ENCODE results near the gene BCAR1. TPM values are rescaled to one million over a fixed set of nuclear protein-coding genes. Genes with fewer than 3 reads are reported as not detected.

Gene BCAR1
- total and polyA plus RNA-seq, 2 experiments from 2014 or later = 37.9 to 140 TPM

GRCh38 chr16:75258807-75259141, 7.3 kb upstream of the BCAR1 start (continued):
- TF ChIP-seq STAT1 (IDR thresholded peaks at IDR 0.05; ENCODE audit: unreplicated experiment) (no peak), JUNB (IDR thresholded peaks at IDR 0.05; ENCODE audit: unreplicated experiment) (no peak), EZH2 (IDR thresholded peaks at IDR 0.05; ENCODE audit: low read depth, unreplicated experiment) (no peak), ETS1 (IDR thresholded peaks at IDR 0.05) (no peak), POLR2AphosphoS5 (IDR thresholded peaks at IDR 0.05; ENCODE audit: low read depth) (no peak), CTCF (conservative IDR thresholded peaks at IDR 0.05; ENCODE audit: low read depth in 2 of 2) (no peak), EZH2phosphoT487 (IDR thresholded peaks at IDR 0.05; ENCODE audit: unreplicated experiment) (no peak), CREB1 (CRISPR knock-in tag; IDR thresholded peaks at IDR 0.05; ENCODE audit: low read depth) (no peak), NANOG (IDR thresholded peaks at IDR 0.05; ENCODE audit: borderline replicate concordance) (no peak)

GRCh38 chr16:75257886-75258806, 6.7 kb upstream of the BCAR1 start:
- peaks cover 81% of the 10 kb centered on the region for H3K4me1 Mint-ChIP-seq
- H3K27me3 ChIP-seq (ENCODE audit: insufficient read depth) = no peaks in the 10 kb centered on the region
- no peaks in the 10 kb centered on the region for H3K9me2 ChIP-seq (ENCODE audit: insufficient read depth)
- H2AFZ ChIP-seq = no peak overlapping the region
- H3K27ac ChIP-seq (ENCODE audit: low read depth) = peak overlapping the region; percentile 100; the same call in 1 of the 2 replicates
- H3K36me3 Mint-ChIP-seq (ENCODE audit: low read depth) = peaks cover 4% of the 10 kb centered on the region; the same call in 1 of the 3 replicates
- peaks cover 73% of the 10 kb centered on the region for H3K4me1 ChIP-seq (ENCODE audit: insufficient read depth)
- no peaks in the 10 kb centered on the region for H3K36me3 ChIP-seq (ENCODE audit: insufficient read depth)
- peaks cover 13% of the 10 kb centered on the region for H3K27me3 Mint-ChIP-seq (ENCODE audit: insufficient read depth, low read depth, poor library complexity)
- H3K4me3 Mint-ChIP-seq = no peak overlapping the region; the same call in 2 of the 3 replicates
- no peaks in the 10 kb centered on the region for H3K9me3 Mint-ChIP-seq
- H3K27ac Mint-ChIP-seq = peak overlapping the region; percentile 64
- peak overlapping the region; percentile 45; the same call in 1 of the 2 replicates for H3K4me2 ChIP-seq
- peaks cover 89% of the 10 kb centered on the region for H3K79me2 ChIP-seq (replicated peaks; ENCODE audit: insufficient read depth)
- H3K4me3 ChIP-seq = no peak overlapping the region; the same call in 1 of the 2 replicates
- H4K20me1 ChIP-seq (replicated peaks; ENCODE audit: insufficient read depth) = peaks cover 32% of the 10 kb centered on the region
- ATAC-seq (no peak), DNase-seq (ENCODE audit: low spot score) (no peak)
- peaks cover 20% of the 10 kb centered on the region for H3F3A ChIP-seq (replicated peaks; ENCODE audit: low read depth)
- TF ChIP-seq EZH2phosphoT487 (IDR thresholded peaks at IDR 0.05; ENCODE audit: unreplicated experiment) (no peak), NANOG (IDR thresholded peaks at IDR 0.05; ENCODE audit: borderline replicate concordance) (no peak), REST (IDR thresholded peaks at IDR 0.05; ENCODE audit: unreplicated experiment) (no peak), ZNF331 (CRISPR knock-in tag; IDR thresholded peaks at IDR 0.05; ENCODE audit: low read depth) (no peak), CREB1 (CRISPR knock-in tag; IDR thresholded peaks at IDR 0.05; ENCODE audit: low read depth) (no peak), POLR2AphosphoS5 (IDR thresholded peaks at IDR 0.05; ENCODE audit: low read depth) (no peak), EZH2 (IDR thresholded peaks at IDR 0.05; ENCODE audit: low read depth, unreplicated experiment) (no peak), ETS1 (IDR thresholded peaks at IDR 0.05) (no peak)
